Measurements from ENCODE around the gene LAMC1. TPM values are rescaled to one million over a fixed set of nuclear protein-coding genes. Genes with fewer than 3 reads are reported as not detected.

The LAMC1 gene
- polyA plus RNA-seq, 1 donor from 2014 or later: 4.2 TPM

- H3K27me3 ChIP-seq (ENCODE audit: insufficient read depth, low read depth, low read length): no peaks in the 10 kb centered on the region
- H4K20me1 ChIP-seq (ENCODE audit: insufficient read depth): no peaks in the 10 kb centered on the region
- H3K27ac ChIP-seq (ENCODE audit: low read length): no peak overlapping the region
- H3K9me2 ChIP-seq (ENCODE audit: insufficient read depth, low read length): no peaks in the 10 kb centered on the region
- no peaks in the 10 kb centered on the region for H3K79me2 ChIP-seq (replicated peaks; ENCODE audit: insufficient read depth, low read length)
- no peak overlapping the region for H2AFZ ChIP-seq (ENCODE audit: low read depth, low read length)
- H3K4me3 ChIP-seq (ENCODE audit: low read length): no peak overlapping the region
- no peaks in the 10 kb centered on the region for H3K9me3 ChIP-seq (ENCODE audit: low read length)
- no peak overlapping the region for H3K9ac ChIP-seq (ENCODE audit: low read length)
- no peak for TF ChIP-seq POLR2AphosphoS5 (IDR thresholded peaks at IDR 0.05)
- H3F3A ChIP-seq (ENCODE audit: insufficient read depth, low read length, poor library complexity, severe bottlenecking): no peaks in the 10 kb centered on the region
- no peaks in the 10 kb centered on the region for H3K36me3 ChIP-seq (ENCODE audit: insufficient read depth, low read length)
- H3K4me2 ChIP-seq (ENCODE audit: low read length): no peak overlapping the region
These were observed 71.1 kb downstream of the LAMC1 start for GRCh38 chr1:183094351-183094750.

DNA sequence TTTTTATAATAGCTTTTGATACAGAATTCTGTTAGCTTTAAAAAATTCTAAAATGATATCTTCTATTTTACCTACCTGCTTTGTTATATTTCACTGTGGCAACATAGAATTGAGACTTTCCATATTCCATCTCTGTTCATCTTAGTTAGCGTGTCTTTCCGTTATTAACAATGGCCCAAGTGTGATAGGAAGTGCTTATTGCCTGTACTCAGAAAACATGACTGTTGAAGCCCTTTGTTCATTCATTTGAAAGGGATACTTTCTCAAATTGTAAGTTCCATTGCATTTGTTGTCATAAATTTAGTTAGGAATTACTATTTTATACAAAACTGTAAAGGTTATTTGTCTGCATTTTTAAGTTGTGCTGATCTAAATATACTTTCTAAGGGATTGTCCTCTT lies 73.1 kb downstream of the LAMC1 start:
- H3K9me2 ChIP-seq (ENCODE audit: insufficient read depth, low read length): no peaks in the 10 kb centered on the region
- H3K4me3 ChIP-seq (ENCODE audit: low read length): no peak overlapping the region
- H4K20me1 ChIP-seq (ENCODE audit: insufficient read depth): no peaks in the 10 kb centered on the region
- H3F3A ChIP-seq (ENCODE audit: insufficient read depth, low read length, poor library complexity, severe bottlenecking): no peaks in the 10 kb centered on the region
- H3K9me3 ChIP-seq (ENCODE audit: low read length): no peaks in the 10 kb centered on the region
- H3K4me2 ChIP-seq (ENCODE audit: low read length): no peak overlapping the region
- TF ChIP-seq TAF1 (IDR thresholded peaks at IDR 0.05; ENCODE audit: low read depth): no peak
- TF ChIP-seq POLR2AphosphoS5 (IDR thresholded peaks at IDR 0.05): no peak
- no peak for TF ChIP-seq EP300 (conservative IDR thresholded peaks at IDR 0.05; ENCODE audit: poor library complexity, severe bottlenecking)
- TF ChIP-seq RAD21 (conservative IDR thresholded peaks at IDR 0.05): no peak
- no peak for TF ChIP-seq SMC3 (conservative IDR thresholded peaks at IDR 0.05; ENCODE audit: poor library complexity)
- no peak for TF ChIP-seq EZH2 (IDR thresholded peaks at IDR 0.05; ENCODE audit: borderline replicate concordance, insufficient read depth, low read length, poor library complexity, severe bottlenecking)
- TF ChIP-seq, protein P1, sequence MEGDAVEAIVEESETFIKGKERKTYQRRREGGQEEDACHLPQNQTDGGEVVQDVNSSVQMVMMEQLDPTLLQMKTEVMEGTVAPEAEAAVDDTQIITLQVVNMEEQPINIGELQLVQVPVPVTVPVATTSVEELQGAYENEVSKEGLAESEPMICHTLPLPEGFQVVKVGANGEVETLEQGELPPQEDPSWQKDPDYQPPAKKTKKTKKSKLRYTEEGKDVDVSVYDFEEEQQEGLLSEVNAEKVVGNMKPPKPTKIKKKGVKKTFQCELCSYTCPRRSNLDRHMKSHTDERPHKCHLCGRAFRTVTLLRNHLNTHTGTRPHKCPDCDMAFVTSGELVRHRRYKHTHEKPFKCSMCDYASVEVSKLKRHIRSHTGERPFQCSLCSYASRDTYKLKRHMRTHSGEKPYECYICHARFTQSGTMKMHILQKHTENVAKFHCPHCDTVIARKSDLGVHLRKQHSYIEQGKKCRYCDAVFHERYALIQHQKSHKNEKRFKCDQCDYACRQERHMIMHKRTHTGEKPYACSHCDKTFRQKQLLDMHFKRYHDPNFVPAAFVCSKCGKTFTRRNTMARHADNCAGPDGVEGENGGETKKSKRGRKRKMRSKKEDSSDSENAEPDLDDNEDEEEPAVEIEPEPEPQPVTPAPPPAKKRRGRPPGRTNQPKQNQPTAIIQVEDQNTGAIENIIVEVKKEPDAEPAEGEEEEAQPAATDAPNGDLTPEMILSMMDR (IDR thresholded peaks at IDR 0.05; ENCODE audit: poor library complexity, severe bottlenecking): no peak
- TF ChIP-seq, protein P2, sequence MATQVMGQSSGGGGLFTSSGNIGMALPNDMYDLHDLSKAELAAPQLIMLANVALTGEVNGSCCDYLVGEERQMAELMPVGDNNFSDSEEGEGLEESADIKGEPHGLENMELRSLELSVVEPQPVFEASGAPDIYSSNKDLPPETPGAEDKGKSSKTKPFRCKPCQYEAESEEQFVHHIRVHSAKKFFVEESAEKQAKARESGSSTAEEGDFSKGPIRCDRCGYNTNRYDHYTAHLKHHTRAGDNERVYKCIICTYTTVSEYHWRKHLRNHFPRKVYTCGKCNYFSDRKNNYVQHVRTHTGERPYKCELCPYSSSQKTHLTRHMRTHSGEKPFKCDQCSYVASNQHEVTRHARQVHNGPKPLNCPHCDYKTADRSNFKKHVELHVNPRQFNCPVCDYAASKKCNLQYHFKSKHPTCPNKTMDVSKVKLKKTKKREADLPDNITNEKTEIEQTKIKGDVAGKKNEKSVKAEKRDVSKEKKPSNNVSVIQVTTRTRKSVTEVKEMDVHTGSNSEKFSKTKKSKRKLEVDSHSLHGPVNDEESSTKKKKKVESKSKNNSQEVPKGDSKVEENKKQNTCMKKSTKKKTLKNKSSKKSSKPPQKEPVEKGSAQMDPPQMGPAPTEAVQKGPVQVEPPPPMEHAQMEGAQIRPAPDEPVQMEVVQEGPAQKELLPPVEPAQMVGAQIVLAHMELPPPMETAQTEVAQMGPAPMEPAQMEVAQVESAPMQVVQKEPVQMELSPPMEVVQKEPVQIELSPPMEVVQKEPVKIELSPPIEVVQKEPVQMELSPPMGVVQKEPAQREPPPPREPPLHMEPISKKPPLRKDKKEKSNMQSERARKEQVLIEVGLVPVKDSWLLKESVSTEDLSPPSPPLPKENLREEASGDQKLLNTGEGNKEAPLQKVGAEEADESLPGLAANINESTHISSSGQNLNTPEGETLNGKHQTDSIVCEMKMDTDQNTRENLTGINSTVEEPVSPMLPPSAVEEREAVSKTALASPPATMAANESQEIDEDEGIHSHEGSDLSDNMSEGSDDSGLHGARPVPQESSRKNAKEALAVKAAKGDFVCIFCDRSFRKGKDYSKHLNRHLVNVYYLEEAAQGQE (IDR thresholded peaks at IDR 0.05; ENCODE audit: borderline replicate concordance): no peak
- no peak for TF ChIP-seq MXI1 (conservative IDR thresholded peaks at IDR 0.05; ENCODE audit: poor library complexity, severe bottlenecking)
- no peaks in the 10 kb centered on the region for H3K27me3 ChIP-seq (ENCODE audit: insufficient read depth, low read depth, low read length)
- H2AFZ ChIP-seq (ENCODE audit: low read depth, low read length): no peak overlapping the region
- no peaks in the 10 kb centered on the region for H3K79me2 ChIP-seq (replicated peaks; ENCODE audit: insufficient read depth, low read length)
- H3K9ac ChIP-seq (ENCODE audit: low read length): no peak overlapping the region
- H3K27ac ChIP-seq (ENCODE audit: low read length): no peak overlapping the region
- no peaks in the 10 kb centered on the region for H3K36me3 ChIP-seq (ENCODE audit: insufficient read depth, low read length)

- TF ChIP-seq MXI1 (conservative IDR thresholded peaks at IDR 0.05; ENCODE audit: poor library complexity, severe bottlenecking) (no peak), RAD21 (conservative IDR thresholded peaks at IDR 0.05) (no peak), POLR2AphosphoS5 (IDR thresholded peaks at IDR 0.05) (no peak), EP300 (conservative IDR thresholded peaks at IDR 0.05; ENCODE audit: poor library complexity, severe bottlenecking) (no peak), EZH2 (IDR thresholded peaks at IDR 0.05; ENCODE audit: borderline replicate concordance, insufficient read depth, low read length, poor library complexity, severe bottlenecking) (no peak)
- TF ChIP-seq, protein P2 (IDR thresholded peaks at IDR 0.05; ENCODE audit: borderline replicate concordance): no peak
- TF ChIP-seq, protein P1 (IDR thresholded peaks at IDR 0.05; ENCODE audit: poor library complexity, severe bottlenecking): no peak
- Histone ChIP-seq H4K20me1 (ENCODE audit: insufficient read depth) (no peaks in the 10 kb centered on the region), H2AFZ (ENCODE audit: low read depth, low read length) (no peak overlapping the region), H3K27me3 (ENCODE audit: insufficient read depth, low read depth, low read length) (no peaks in the 10 kb centered on the region), H3K9ac (ENCODE audit: low read length) (no peak overlapping the region), H3K79me2 (replicated peaks; ENCODE audit: insufficient read depth, low read length) (no peaks in the 10 kb centered on the region), H3K4me2 (ENCODE audit: low read length) (no peak overlapping the region), H3K27ac (ENCODE audit: low read length) (no peak overlapping the region), H3K36me3 (ENCODE audit: insufficient read depth, low read length) (no peaks in the 10 kb centered on the region), H3K9me2 (ENCODE audit: insufficient read depth, low read length) (no peaks in the 10 kb centered on the region), H3F3A (ENCODE audit: insufficient read depth, low read length, poor library complexity, severe bottlenecking) (no peaks in the 10 kb centered on the region), H3K9me3 (ENCODE audit: low read length) (no peaks in the 10 kb centered on the region), H3K4me3 (ENCODE audit: low read length) (no peak overlapping the region)
These were observed 73.7 kb downstream of the LAMC1 start for GRCh38 chr1:183096894-183097293.

All from neural cell (in vitro differentiated cells).